H1 (cell line): ENCODE results near the gene PLCB4. TPM values are rescaled to one million over a fixed set of nuclear protein-coding genes. Genes with fewer than 3 reads are reported as not detected.

Experiments
- CTCF ChIA-PET: fragments of 300-600 bp; sonication (Branson Sonifier 250); formaldehyde crosslinking; loops from one replicate; lab custom pipeline; 2021; ENCODE audit not compliant: partially characterized antibody; lab: Charles Lee
- POLR2A ChIA-PET: fragments of 300-600 bp; sonication (Branson Sonifier 250); formaldehyde crosslinking; loops from one replicate; lab custom pipeline; 2021; ENCODE audit warnings: inconsistent platforms; ENCODE audit not compliant: partially characterized antibody; lab: Charles Lee
- DNase-seq, 2 experiments: peaks; one replicate each; pipeline versions ENCODE4 v3.0.0 to v3.0.0-alpha.2; 2010 to 2022; ENCODE audit warnings: low spot score in 2 of 2, low read depth in 1 of 2, mixed read lengths in 1 of 2
- FAIRE-seq: peaks from 2 replicates; lab custom pipeline; 2011; peaks lifted over from hg19 to GRCh38; lab: Jason Lieb, UNC
- H2AFZ ChIP-seq: 2 replicates; pipeline ENCODE4 v1.8.1; 2012; ENCODE audit warnings: low read length, inconsistent platforms
- H2AK5ac ChIP-seq: 2 replicates; pipeline ENCODE4 v1.6.1; 2013; ENCODE audit warnings: low read depth, low read length
- H2BK120ac ChIP-seq: replicated peaks from 2 replicates; pipeline ENCODE3; 2013; ENCODE audit warnings: low read depth, low read length, inconsistent platforms
- H2BK12ac ChIP-seq: 2 replicates; pipeline ENCODE4 v1.6.1; 2013; ENCODE audit warnings: low read depth, low read length
- H2BK15ac ChIP-seq: 2 replicates; pipeline ENCODE4 v1.6.1; 2013; ENCODE audit warnings: low read length
- H2BK20ac ChIP-seq: 2 replicates; pipeline ENCODE4 v1.6.1; 2013; ENCODE audit warnings: low read length
- H2BK5ac ChIP-seq: 2 replicates; pipeline ENCODE4 v1.6.1; 2013; ENCODE audit warnings: low read depth, low read length
- H3K14ac ChIP-seq: 2 replicates; pipeline ENCODE4 v1.6.1; 2013; ENCODE audit warnings: inconsistent platforms; ENCODE audit not compliant: insufficient read length
- H3K18ac ChIP-seq: 2 replicates; pipeline ENCODE4 v1.6.1; 2013; ENCODE audit warnings: low read length; ENCODE audit errors: extremely low read depth
- H3K23ac ChIP-seq: 2 replicates; pipeline ENCODE4 v1.6.1; 2013; ENCODE audit warnings: inconsistent platforms; ENCODE audit not compliant: insufficient read length
- H3K23me2 ChIP-seq: 2 replicates; pipeline ENCODE4 v1.6.1; 2013; ENCODE audit warnings: low read depth, low read length
- H3K27ac ChIP-seq: 2 replicates; pipeline ENCODE4 v1.6.1; 2011; ENCODE audit warnings: low read depth, low read length, inconsistent platforms
- H3K27me3 ChIP-seq, 4 experiments: replicated peaks in 1 of 4; 1 replicate in 1 of 4; 2 replicates in 3 of 4; pipeline versions ENCODE4 v1.6.1 to v1.8.1; 2011 to 2013; ENCODE audit warnings: low read length in 3 of 4, mild to moderate bottlenecking in 3 of 4, inconsistent platforms in 2 of 4, mixed read lengths in 2 of 4, moderate library complexity in 1 of 4; ENCODE audit not compliant: control insufficient read depth in 3 of 4, insufficient read depth in 3 of 4; ENCODE audit errors: extremely low read depth in 1 of 4
- H3K36me3 ChIP-seq, 4 experiments: 2 replicates each; pipeline versions ENCODE4 v1.6.1 to v1.8.1; 2011 to 2013; ENCODE audit warnings: mild to moderate bottlenecking in 4 of 4, low read length in 3 of 4, moderate library complexity in 2 of 4, control low read depth in 1 of 4, inconsistent platforms in 1 of 4; ENCODE audit not compliant: insufficient read depth in 4 of 4, control insufficient read depth in 2 of 4
- H3K4ac ChIP-seq: replicated peaks from 2 replicates; pipeline ENCODE3; 2013; ENCODE audit warnings: low read length, low read depth, mixed read lengths, inconsistent platforms; ENCODE audit not compliant: insufficient read length
- H3K4me1 ChIP-seq, 4 experiments: replicated peaks in 1 of 4; 1 replicate in 1 of 4; 2 replicates in 3 of 4; pipeline versions ENCODE4 v1.6.1 to v1.8.1; 2011 to 2013; ENCODE audit warnings: low read length in 3 of 4, inconsistent platforms in 2 of 4, mixed read lengths in 1 of 4; ENCODE audit not compliant: insufficient read depth in 4 of 4, control insufficient read depth in 3 of 4
- H3K4me2 ChIP-seq, 2 experiments: 2 replicates each; pipeline versions ENCODE4 v1.6.1 to v1.8.1; 2011 to 2013; ENCODE audit warnings: low read depth in 2 of 2, low read length in 2 of 2, control low read depth in 1 of 2, inconsistent platforms in 1 of 2, mild to moderate bottlenecking in 1 of 2; ENCODE audit not compliant: insufficient read depth in 1 of 2
- H3K4me3 ChIP-seq, 4 experiments: fragments of 200-600, 300-600 bp in 1 of 4; sonication (generic), shearing (Covaris generic), sonication (Bioruptor Twin) in 1 of 4; 2 replicates each; pipeline versions ENCODE4 v1.5.1 to v1.8.1; 2011 to 2016; ENCODE audit warnings: low read length in 4 of 4, low read depth in 3 of 4, control low read depth in 2 of 4, inconsistent platforms in 2 of 4, mild to moderate bottlenecking in 2 of 4, mixed read lengths in 1 of 4, moderate library complexity in 1 of 4; ENCODE audit not compliant: insufficient read depth in 2 of 4; ENCODE audit errors: extremely low read depth in 1 of 4
- H3K56ac ChIP-seq: replicated peaks from 2 replicates; pipeline ENCODE3; 2013; ENCODE audit warnings: low read depth, mild to moderate bottlenecking, mixed read lengths, low read length, inconsistent platforms; ENCODE audit not compliant: insufficient read length
- H3K79me1 ChIP-seq: 2 replicates; pipeline ENCODE4 v1.6.1; 2013; ENCODE audit warnings: low read depth, low read length, control low read depth
- H3K79me2 ChIP-seq, 2 experiments: 2 replicates each; pipeline versions ENCODE4 v1.6.1 to v1.8.1; 2012 to 2013; ENCODE audit warnings: low read length in 2 of 2, mild to moderate bottlenecking in 2 of 2, inconsistent platforms in 1 of 2; ENCODE audit not compliant: insufficient read depth in 2 of 2, control insufficient read depth in 1 of 2
- H3K9ac ChIP-seq, 4 experiments: replicated peaks in 1 of 4; 1 replicate in 1 of 4; 2 replicates in 3 of 4; pipeline versions ENCODE4 v1.6.1 to v1.8.1; 2011 to 2013; ENCODE audit warnings: low read depth in 3 of 4, low read length in 3 of 4, control low read depth in 2 of 4, mild to moderate bottlenecking in 2 of 4, moderate library complexity in 2 of 4, inconsistent platforms in 1 of 4; ENCODE audit errors: extremely low read depth in 1 of 4
- H3K9me3 ChIP-seq, 2 experiments: 2 replicates each; pipeline versions ENCODE4 v1.6.1 to v1.8.1; 2012 to 2013; ENCODE audit warnings: mild to moderate bottlenecking in 2 of 2, moderate library complexity in 2 of 2, control low read depth in 1 of 2, inconsistent platforms in 1 of 2, low read depth in 1 of 2, low read length in 1 of 2, mixed read lengths in 1 of 2; ENCODE audit not compliant: insufficient read depth in 2 of 2
- H4K20me1 ChIP-seq, 2 experiments: replicated peaks in 1 of 2; 2 replicates each; pipeline versions ENCODE3 to v1.8.1; 2011 to 2013; ENCODE audit warnings: inconsistent platforms in 2 of 2, low read length in 2 of 2, mild to moderate bottlenecking in 1 of 2; ENCODE audit not compliant: insufficient read depth in 2 of 2, control insufficient read depth in 1 of 2
- H4K5ac ChIP-seq: 2 replicates; pipeline ENCODE4 v1.6.1; 2013; ENCODE audit warnings: low read length, low read depth, mixed read lengths, inconsistent platforms; ENCODE audit not compliant: insufficient read length
- H4K8ac ChIP-seq: 2 replicates; pipeline ENCODE4 v1.8.0; 2013; ENCODE audit warnings: mild to moderate bottlenecking, moderate library complexity, low read length, inconsistent platforms; ENCODE audit not compliant: insufficient read depth; ENCODE audit errors: extremely low read depth
- H4K91ac ChIP-seq: replicated peaks from 2 replicates; pipeline ENCODE3; 2013; ENCODE audit warnings: low read length, mixed read lengths, inconsistent platforms; ENCODE audit not compliant: insufficient read length
- JUND ChIP-seq: IDR thresholded peaks from 2 replicates; pipeline ENCODE4 v1.6.1; 2011; ENCODE audit warnings: mild to moderate bottlenecking, improper control_type of control experiment, low read length
- RAD21 ChIP-seq, 2 experiments: IDR thresholded peaks in 1 of 2; conservative IDR thresholded peaks in 1 of 2; 2 replicates each; pipeline ENCODE4 v1.6.1; 2011; ENCODE audit warnings: low read depth in 2 of 2, low read length in 2 of 2, improper control_type of control experiment in 1 of 2, inconsistent platforms in 1 of 2, mild to moderate bottlenecking in 1 of 2, moderate library complexity in 1 of 2
- TEAD4 ChIP-seq: IDR thresholded peaks from 2 replicates; pipeline ENCODE4 v1.6.1; 2012; ENCODE audit warnings: low read depth, low read length, inconsistent platforms, mixed read lengths
- WGBS, 2 experiments: shearing (Covaris generic) in 1 of 2; methylation state at CpG; one replicate each; pipeline versions ENCODE4 v1.1.6 to v1.1.7; 2013 to 2015; ENCODE audit warnings: low lambda C conversion rate in 2 of 2, mixed read lengths in 2 of 2, inconsistent platforms in 1 of 2, low coverage in 1 of 2, missing lambda C conversion rate in 1 of 2; ENCODE audit not compliant: insufficient replicate concordance in 2 of 2, insufficient coverage in 1 of 2, insufficient read length in 1 of 2; ENCODE audit errors: extremely low coverage in 1 of 2, missing lambda C conversion rate in 1 of 2; 5-methylcytosine and 5-hydroxymethylcytosine counted together
- polyA plus RNA-seq, 7 experiments: library from polyadenylated mRNA; depleted of rRNA in 3 of 7; stranded (reverse) in 5 of 7; unstranded in 2 of 7; fragments of >200 nt in 5 of 7; fragments of 200-250 nt in 2 of 7; gene quantifications; 1 replicate in 5 of 7; 2 replicates in 1 of 7; 4 replicates in 1 of 7; pipeline versions ENCODE4 v1.2.1 to v1.2.3, GENCODE V29; 2011 to 2013; ENCODE audit warnings: missing spikeins in 2 of 7, mixed read lengths in 2 of 7
- total RNA-seq: library from RNA; stranded (reverse); fragmentation: NEBNext Ultra II Directional; extraction: Animal tissue kit (Norgen Biotek cat#: 25700); gene quantifications from 2 replicates; pipeline ENCODE4 v1.2.1, GENCODE V29; 2021
- TF ChIP-seq, protein P1 (sequence below), 3 experiments: IDR thresholded peaks; 1 replicate in 2 of 3; 2 replicates in 1 of 3; pipeline versions ENCODE4 v1.5.1 to v1.6.1; 2011; ENCODE audit warnings: low read length in 3 of 3, mild to moderate bottlenecking in 3 of 3, inconsistent platforms in 2 of 3, low read depth in 1 of 3, moderate library complexity in 1 of 3; ENCODE audit not compliant: insufficient read depth in 1 of 3; ENCODE audit errors: control extremely low read depth in 1 of 3

Gene PLCB4
- total and polyA plus RNA-seq, 2 of the 8 experiments (the other 6 are each of a cell fraction or from before 2014, with no cell fraction given): 3.2 to 14.1 TPM

DNA sequence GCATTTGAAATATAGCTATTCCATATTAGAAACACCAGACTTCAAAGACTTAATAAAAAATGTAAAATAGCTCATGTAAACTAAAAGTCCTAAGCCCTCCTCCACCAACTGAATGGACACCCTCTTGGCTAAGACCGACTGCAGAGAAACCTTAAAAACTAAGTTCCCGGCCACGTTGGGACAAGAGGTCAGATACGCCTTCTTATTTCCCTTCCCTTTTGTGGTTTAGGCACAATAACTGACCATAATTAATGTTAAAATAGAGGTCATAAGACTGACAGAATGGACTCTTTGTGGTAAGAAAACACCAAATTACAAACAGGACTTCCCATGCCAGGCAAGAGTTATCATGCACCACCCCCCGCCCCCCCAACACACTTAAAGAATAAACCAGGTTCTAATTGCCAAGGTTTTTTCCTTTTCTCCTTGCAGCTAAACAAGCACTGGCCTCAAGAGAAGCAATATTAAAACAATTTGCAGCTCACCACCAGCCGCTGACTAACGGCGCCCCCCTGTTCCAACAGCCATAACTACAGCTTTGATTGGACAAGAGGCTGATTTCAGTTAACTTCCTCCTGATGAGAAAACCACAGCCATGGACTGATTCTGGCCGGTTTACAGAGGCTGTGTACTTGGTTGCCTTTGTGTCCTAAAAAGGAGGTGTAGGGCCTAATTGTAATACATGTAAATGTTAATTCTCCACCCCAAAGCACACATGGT lies 434.8 kb downstream of the PLCB4 start:
- no peak overlapping the region for H3K18ac ChIP-seq
- CTCF ChIA-PET: interaction anchor here (0.6 to 7.8 kb wide), 39 partner anchors 9 to 1493 kb away, joined by 3 to 79 read pairs (median 4); partner anchors contain the start of gene LAMP5
- H3K4me3 ChIP-seq: no peak overlapping the region

More for the DNA sequence above, 434.8 kb downstream of the PLCB4 start:
- Histone ChIP-seq H4K91ac (no peak overlapping the region), H3K9ac (no peak overlapping the region), H3K4ac (no peak overlapping the region), H3K56ac (no peak overlapping the region), H3K4me2 (no peak overlapping the region), H2BK15ac (no peak overlapping the region), H2AK5ac (no peak overlapping the region), H4K20me1 (peaks cover 0 to 3% of the 10 kb centered on the region in 2 experiments), H3K79me2 (no peaks in the 10 kb centered on the region), H2BK5ac (no peak overlapping the region), H3K27me3 (peaks cover 33 to 46% (median 43%) of the 10 kb centered on the region in 4 experiments), H2BK120ac (no peak overlapping the region), H4K8ac (no peak overlapping the region), H2BK12ac (no peak overlapping the region), H2BK20ac (no peak overlapping the region), H3K14ac (no peak overlapping the region), H3K23me2 (peaks cover 7% of the 10 kb centered on the region; the same call in 1 of the 2 replicates), H3K79me1 (no peaks in the 10 kb centered on the region), H2AFZ (no peak overlapping the region), H3K36me3 (no peaks in the 10 kb centered on the region), H3K9me3 (no peaks in the 10 kb centered on the region), H3K23ac (no peak overlapping the region), H4K5ac (no peak overlapping the region), H3K4me1 (peaks cover 0 to 21% (median 12%) of the 10 kb centered on the region in 4 experiments; a peak in 6 of 7 replicates), H3K27ac (no peak overlapping the region)
- DNase-seq (no peak), FAIRE-seq (peak; percentile 92)
- 52% methylated on average over 9 of the region's 9 CpGs; no CpG with 5 or more reads in 1 of the 2 experiments for WGBS, 2 experiments
- POLR2A ChIA-PET: interaction anchor here (2.0 kb wide), 1 partner anchor 69 kb away, joined by 4 read pairs; no protein-coding TSS in a partner anchor
- TF ChIP-seq, protein P1, sequence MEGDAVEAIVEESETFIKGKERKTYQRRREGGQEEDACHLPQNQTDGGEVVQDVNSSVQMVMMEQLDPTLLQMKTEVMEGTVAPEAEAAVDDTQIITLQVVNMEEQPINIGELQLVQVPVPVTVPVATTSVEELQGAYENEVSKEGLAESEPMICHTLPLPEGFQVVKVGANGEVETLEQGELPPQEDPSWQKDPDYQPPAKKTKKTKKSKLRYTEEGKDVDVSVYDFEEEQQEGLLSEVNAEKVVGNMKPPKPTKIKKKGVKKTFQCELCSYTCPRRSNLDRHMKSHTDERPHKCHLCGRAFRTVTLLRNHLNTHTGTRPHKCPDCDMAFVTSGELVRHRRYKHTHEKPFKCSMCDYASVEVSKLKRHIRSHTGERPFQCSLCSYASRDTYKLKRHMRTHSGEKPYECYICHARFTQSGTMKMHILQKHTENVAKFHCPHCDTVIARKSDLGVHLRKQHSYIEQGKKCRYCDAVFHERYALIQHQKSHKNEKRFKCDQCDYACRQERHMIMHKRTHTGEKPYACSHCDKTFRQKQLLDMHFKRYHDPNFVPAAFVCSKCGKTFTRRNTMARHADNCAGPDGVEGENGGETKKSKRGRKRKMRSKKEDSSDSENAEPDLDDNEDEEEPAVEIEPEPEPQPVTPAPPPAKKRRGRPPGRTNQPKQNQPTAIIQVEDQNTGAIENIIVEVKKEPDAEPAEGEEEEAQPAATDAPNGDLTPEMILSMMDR (IDR thresholded peaks at IDR 0.05; ENCODE audit: control extremely low read depth in 1 of 3, insufficient read depth in 1 of 3, low read depth in 1 of 3, low read length in 3 of 3): peak; percentile 37 to 50 (median 49)
- TF ChIP-seq JUND: no peak
- TF ChIP-seq RAD21 (IDR thresholded peaks at IDR 0.05 in 1 of 2, conservative IDR thresholded peaks at IDR 0.05 in 1 of 2; ENCODE audit: low read depth in 2 of 2, low read length in 2 of 2): peak; percentile 59 to 67
- TF ChIP-seq TEAD4: no peak
